ENCODE results near the gene NPSR1.
"Not testable (repeated sequence)": the region's sequence is repeated elsewhere in the genome, so short reads cannot be mapped to it uniquely, and the experiment has no call there.

NPSR1 gene

DNA sequence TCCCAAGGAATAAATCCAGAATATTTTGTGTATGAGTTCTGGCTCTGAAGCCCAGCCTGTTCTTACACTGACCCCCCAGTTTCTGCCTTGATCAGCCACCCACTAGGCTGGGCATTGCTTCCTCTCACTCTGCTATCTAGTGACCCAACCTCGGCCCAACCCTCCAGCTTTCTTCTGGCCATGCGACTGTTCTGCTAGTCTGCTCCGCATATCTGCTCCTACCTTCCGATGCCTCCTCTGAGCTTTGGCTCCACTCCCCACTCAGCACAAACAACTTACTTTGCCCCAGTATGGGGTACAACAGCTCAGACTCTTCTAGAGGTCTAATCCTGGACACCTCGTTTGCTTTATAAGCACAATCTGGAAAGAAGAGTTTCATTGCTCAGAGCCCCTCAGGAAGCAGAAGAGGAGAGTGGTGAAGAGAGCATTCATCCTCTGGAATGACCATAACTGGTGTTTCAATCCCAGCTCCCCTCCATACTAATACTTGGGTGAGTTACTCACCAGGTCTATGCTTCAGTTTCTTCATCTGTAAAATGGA lies 99.6 kb downstream of the NPSR1 start:
- no peak for DNase-seq (ENCODE audit: low read depth, low spot score)

DNA sequence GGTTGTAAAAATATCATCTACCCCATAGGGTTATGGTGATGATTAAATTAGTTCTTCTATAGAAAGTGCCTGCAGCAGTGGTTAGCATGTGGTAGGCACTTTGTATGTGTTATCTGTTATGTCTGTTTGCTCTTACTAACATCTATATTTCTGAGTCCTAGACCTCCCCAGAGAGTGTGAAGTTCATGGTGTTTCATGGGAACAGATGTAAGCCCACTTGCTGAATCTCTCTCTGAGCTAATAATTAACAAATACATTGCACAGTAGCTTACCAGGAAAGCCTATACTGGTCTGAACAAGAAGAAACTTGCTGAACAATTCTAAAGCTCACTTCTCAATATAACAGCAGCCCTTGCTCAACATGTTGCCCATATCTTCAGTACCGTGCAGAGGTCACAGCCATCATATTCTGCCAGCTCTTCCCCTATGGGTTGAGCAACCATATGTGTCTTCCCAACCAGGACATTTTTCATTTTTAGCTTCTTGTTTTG lies 100.1 kb downstream of the NPSR1 start:
- DNase-seq (ENCODE audit: low read depth, low spot score), result no peak

DNA sequence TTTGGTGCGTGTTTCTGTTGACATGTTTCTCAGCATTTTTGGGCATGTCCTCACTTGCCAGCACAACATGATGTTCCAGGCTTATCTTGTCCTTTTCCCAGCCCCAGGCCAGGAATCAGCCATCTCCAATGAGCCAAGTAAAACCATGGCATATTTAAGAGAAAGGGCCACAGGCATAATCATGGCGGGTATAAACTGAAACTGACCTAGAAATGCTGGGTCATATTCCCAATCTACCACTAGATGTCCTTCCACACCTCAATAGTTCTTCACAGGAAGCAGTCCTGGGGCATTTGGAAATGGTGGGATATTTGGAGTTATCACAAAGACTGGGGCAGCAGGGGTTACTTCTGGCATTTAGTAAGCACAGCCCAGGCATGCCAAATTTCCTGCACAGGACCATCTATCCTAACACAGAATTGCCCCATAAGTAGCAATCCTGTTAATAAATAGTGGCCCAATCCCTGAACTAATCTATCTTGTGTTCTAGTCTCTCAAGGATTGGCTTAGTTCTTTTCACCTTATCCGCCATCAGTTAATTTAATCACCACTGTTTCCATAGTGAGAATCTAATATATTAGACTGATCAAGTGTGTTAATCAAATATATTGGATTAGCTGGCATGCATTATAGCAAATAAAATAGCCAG lies 101.6 kb downstream of the NPSR1 start:
- DNase-seq (ENCODE audit: low read depth, low spot score), result peak; percentile 66

DNA sequence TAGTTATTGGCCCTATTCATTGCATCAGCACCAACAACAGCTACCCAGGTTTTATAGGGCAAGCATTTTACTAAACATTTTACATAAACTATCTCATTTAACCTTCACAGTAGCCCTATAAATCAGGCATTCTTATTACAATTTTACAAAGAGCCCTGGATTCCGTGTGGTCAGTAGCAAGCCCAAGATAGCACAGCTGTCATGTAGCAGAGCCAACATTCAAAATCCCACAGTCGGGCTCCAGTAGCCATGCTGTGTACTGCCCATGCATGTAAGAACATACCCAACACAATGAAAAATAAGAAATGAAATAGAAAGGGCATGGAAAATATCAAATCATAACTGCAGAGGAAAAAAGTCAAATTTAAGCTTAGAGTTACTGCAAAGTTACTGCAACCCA lies 102.3 kb downstream of the NPSR1 start:
- no peak for DNase-seq (ENCODE audit: low read depth, low spot score)

DNA sequence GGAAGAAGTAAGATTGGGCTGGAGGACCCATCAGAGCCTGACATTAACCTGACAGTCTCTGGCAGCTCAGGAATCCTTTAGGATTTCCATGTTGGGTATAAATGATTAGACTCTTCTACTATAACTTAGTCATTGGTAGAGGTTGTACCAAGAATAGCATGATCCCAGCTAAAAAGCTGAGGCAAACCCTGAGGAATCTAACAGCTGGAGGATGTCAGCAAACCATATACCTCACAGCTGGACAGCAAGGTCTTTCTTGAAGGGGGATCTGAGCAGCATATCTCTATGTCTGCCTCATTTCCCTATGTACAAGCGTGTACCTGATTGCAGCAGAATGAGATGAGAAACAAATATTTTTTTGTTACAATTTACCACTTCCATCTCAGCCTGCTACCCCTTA lies 103.2 kb downstream of the NPSR1 start:
- DNase-seq (ENCODE audit: low read depth, low spot score), result no peak

DNA sequence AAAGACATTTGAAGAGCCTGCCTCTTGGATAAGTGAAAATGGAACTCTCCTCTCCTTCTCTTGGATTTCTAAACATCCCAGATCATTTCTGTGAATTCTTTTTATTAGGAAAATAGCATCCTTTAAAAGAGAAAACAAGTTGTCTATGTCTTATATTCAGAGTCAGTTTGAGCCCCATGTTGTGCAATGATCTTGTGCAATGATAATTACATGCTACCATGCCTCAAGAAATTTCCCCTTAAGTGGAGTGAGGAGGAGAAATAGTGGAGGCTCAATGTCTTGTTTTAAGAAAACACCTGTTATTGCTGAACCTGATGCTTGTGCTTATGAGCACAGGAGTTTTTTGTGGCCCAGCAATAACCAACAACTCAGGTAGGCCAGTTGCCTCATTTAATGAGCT lies 103.6 kb downstream of the NPSR1 start:
- DNase-seq (ENCODE audit: low read depth, low spot score), result no peak

DNA sequence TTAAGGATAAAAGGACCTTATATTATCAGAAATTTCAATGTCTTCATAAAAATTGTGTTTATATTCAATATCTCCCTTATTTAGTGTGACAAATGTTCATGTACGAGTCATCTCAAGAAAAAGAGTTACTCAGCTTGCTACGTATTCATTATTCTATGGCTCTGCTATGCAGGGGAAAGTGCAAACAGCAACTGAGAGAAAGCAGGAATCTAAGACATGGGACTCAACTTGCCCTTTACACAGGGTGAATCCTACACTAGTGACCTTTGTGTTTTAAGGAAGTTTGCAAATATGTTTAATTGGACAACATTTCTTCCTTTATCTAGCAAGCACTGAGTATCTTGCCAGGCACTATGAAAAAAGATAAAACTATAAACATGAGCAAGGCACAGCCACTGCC lies 104.7 kb downstream of the NPSR1 start:
- DNase-seq (ENCODE audit: low read depth, low spot score), result peak; percentile 8

DNA sequence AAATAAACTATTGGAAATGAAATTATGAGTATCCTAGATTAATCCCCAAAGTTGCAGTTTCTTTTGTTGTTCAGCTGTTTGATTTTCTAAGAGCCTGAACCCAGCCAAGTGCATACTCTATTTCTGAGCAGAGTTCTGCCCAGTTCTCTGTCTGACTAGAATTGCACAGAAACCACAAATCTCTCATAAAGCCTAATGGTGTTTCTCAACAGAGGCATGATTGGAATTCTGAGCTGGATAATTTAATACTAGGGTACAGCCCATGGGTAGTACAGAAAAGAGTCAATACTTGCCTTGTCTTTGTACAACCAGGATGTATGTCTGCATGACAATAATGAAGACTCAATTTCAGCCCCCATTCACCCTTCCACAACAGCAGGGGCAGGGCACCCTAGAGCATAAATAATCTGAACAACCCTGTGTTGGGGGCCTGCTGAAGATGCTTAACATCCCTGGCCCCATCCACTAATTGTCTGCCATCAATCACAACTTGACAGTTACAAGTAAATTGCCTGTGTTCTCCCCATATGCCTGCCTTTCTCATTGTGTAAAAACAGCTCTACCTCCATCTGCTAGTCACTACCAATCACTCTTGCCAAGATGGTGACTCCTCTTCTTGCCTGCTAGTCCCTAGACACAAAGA lies 114.4 kb downstream of the NPSR1 start:
- DNase-seq (ENCODE audit: low read depth, low spot score), result peak; percentile 61

DNA sequence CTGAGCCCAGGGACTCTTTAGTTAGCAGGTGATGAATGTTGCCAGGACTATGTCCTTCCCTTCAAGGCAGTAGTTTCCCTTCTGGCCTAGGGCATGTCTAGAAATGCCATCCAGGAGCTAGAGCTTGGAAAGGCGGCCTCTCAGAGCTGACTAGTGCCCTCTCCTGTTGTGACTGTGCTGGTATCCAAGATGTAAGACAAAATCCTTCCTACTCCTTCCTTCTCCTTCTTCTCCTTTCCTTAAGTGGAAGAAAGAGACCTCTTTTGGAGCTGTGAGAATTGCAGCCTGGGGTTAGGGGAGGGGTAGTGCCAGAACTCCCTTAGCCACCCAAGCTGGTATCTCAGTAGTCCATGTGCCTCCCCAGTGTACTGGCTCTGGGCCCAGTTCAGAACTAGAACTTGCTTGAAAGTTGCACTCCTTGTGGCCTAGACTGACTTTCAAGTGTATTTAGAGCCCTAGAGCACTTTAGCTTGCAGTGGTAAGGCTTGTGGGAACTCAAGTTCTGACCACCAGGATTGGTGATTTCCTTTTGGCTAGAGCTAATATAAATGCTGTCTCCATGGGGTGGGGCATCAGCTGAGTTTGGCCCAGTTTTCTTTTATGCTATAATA lies 118.8 kb downstream of the NPSR1 start:
- no peak for DNase-seq (ENCODE audit: low read depth, low spot score)

DNA sequence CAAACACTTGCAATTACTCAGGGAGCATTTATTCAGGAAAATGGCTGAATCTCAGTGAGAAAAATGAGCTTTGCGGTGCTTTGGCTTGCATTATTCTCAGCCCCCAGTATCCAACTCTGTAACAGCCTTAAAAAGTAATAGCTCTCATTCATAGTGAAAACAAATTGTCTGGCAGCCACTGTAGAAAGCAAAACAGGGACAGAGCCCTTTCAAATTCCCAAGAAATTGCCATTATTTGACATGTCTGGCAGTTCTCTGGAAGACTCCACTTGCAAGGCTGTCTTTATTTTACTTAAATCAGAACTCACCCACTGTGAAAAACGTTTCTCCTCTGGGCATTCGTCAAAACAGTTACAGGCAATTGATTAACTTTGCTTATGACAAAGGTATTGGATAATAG lies 122.5 kb downstream of the NPSR1 start:
- DNase-seq (ENCODE audit: low read depth, low spot score), result no peak

DNA sequence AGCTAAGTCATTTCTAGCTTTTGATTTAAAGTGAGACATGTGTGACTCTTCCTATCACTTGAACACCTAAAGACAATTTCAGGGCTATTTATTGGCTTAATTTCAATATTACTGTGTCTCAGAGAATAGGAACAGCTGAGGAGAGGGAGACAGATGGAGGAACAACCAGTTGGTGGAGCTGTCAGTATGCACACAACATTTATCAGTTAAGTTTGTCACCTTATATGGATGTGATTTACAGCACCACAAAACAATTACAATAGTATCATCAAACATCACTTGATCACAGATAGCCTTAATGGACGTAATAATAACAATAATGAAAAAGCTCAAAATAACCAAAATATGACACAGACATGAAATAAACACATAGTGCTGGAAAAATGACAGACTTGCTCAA lies 129.6 kb downstream of the NPSR1 start:
- no peak for DNase-seq (ENCODE audit: low read depth, low spot score)

DNA sequence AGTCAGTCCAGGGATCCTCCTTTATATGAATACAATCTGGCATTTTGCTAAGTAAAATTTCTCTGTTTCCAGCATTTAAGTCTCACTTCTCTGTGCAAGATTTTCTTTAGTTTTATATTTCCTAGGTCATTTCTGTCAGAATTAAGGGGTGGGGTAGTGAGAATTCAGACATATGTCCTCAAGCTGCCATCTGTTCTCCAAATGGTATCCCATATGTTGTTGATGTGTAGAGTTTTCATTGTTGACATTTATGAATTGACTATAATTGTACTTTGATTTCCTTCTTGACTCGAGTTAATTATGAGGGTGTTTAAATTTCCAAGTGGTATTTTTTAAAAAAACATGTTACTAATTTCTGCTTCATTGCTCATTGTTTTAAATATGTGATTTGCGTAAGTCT lies 148.8 kb downstream of the NPSR1 start:
- DNase-seq (ENCODE audit: low read depth, low spot score), result no peak

DNA sequence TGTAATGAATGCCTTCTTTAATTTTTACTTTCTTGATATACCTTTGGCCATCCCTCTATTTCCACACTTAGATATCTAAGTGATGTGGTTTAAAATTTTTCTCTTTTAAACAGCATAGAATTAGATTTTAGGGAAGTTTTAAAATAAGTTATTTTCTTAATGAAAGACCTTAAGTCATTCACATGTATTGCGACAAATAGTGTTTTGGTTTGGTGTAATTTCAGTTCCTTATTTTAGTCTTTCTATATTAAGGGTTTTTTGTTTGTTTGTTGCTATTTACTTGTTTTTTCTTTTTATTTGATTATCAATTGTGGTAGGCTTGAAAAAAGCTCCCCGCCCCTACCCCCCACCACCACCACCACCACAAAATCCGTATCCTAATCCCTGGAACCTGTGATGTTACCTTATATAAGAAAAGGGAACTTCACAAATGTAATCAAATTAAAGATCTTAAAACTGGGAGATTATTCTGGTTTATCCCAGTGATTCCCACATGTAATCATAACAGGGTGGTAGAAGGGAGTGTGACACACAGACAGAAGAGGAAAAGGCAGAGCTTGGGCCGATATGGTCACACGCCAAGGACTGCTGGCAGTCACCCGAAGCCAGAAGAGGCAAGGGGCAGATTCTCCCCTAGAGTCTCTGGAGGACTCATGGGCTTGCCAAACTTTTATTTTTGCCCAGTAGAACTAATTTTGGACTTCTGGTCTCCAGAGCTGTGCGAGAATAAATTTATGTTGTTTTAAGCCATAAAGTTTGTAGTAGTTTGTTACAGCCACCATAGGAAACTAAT lies 149.7 kb downstream of the NPSR1 start:
- no peak for DNase-seq (ENCODE audit: low read depth, low spot score)

DNA sequence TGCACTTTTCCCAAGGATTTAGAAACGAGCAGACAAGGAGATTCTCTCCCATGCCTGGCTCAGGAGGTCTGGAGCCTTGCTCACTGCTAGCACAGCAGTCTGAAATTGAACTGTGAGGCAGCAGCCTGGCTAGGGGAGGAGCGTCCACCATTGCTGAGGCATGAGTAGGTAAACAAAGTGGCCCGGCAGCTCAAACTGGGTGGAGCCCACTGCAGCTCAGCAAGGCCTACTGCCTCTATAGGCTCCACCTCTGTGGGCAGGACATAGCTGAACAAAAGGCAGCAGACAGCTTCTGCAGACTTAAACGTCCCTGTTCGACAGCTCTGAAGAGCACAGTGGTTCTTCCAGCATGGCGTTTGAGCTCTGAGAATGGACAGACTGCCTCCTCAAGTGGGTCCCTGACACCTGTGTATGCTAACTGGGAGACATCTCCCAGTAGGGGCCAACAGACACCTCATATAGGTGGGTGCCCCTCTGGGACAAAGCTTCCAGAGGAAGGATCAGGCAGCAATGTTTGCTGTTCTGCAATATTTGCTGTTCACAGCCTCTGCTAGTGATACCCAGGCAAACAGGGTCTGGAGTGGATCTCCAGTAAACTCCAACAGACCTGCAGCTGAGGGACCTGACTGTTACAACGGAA lies 156.3 kb downstream of the NPSR1 start:
- DNase-seq (ENCODE audit: low read depth, low spot score), result not testable (repeated sequence)

DNA sequence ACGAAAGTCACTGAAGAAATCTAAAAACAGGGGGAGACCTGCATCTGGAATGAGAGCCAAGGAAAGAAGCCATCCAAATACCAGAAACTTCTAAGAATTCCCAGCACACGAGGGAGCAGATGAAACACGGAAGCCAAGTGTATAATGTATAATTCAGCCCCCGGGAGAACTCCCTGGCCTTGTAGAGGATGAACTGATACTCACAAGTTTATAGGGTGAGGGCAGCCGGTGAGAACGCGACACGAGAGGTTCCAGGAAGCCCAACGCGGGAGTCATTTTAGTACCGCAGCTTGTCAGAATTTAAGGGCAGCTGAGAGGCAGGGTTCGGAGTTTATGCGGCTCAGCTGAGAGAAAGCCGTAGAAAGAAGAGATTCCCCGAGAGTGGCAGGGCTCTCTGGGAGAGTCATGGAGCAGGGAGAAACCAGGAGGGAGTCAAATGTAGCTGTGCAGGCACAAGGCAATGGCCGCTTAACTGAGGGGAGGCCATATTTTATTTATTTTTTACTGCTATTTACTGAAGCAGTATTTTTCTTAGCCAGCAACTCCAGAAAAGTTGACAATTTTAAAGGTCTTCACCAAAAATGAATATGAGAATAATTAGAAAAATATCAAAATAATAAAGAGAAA lies 164.0 kb downstream of the NPSR1 start:
- DNase-seq (ENCODE audit: low read depth, low spot score), result no peak

DNA sequence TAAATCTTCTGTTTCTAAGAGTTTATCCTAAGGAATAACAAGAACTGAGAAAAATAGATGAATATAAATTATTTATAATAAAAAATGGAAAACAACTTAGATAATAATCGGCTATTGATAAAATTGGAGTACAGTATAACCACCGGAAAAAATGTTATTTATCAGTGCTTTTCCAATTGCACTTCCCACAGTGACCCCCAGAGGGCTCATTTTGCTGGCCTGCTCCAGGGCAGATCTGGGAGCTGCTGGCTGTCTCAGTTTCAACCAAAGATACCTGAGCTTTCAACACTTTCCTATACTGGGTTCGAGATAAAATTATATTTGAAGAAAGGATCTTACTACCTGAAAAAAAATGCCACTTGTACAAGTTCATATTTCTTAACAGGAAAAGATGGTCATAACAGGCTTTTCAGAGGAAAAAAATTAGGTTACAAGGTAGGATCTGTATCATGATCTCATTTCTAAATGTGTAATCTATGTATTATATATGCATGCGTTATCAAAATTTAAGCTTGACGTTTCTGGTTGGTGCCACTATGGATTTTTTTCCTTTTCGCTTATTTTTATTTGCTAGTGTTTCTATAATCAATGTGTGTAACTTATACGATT lies 165.7 kb downstream of the NPSR1 start:
- peak; percentile 74 for DNase-seq (ENCODE audit: low read depth, low spot score)

DNA sequence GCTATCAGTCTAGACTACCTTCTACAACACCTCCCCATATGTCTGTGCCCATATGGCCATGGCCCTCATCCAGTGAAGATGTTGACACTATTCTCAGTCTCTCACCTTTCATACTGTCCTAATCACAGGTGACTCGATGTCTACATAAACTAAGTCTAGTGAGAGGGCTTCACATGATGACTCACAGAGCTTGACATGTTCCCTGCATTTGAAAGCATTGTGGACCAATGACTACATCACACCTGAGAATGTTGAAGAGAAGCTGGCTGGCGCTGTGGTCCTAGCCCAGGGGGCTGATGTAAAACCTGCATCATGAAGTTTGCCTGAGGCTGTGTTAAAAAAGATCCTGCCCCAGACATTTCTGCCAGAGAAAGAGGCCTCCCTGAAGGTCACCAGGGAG lies 167.2 kb downstream of the NPSR1 start:
- no peak for DNase-seq (ENCODE audit: low read depth, low spot score)

DNA sequence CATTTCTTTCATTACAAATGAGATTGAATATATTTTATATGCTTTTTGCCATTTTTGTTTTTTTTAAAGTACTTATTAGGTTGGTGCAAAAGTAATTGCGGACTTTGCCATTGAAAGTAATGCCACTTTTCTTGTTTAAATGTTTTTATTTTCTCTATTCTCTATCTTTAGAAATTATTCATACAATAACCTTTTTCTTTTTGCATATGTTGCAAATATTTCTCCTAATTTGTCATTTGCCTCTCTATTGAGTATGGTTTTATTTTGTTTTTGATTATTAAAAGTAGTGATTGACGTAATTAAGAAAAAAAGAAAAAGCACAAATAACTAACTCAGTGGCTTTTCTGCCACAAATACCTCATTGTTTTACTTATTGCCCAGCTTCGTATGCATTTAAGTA lies 172.4 kb downstream of the NPSR1 start:
- DNase-seq (ENCODE audit: low read depth, low spot score), result no peak

DNA sequence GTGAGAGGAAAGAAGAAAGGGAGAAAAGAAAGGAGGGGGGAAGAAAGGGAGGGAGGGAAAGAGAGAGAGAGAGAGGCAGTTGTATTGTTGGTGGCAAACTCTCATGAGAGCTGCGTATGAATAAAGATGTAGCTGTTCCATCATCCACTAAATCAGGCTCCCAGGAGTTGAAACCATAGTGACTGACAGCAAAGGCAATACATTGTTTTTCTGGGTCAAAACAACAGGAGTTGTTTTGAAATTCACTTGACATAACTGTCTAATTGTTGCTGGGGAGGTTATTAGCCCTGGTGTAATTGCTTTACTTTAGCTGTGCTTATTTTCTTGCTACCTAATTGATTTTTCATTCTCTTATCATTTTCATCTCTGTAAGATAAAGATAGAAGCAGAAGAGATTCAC lies 173.4 kb downstream of the NPSR1 start:
- no peak for DNase-seq (ENCODE audit: low read depth, low spot score)

DNA sequence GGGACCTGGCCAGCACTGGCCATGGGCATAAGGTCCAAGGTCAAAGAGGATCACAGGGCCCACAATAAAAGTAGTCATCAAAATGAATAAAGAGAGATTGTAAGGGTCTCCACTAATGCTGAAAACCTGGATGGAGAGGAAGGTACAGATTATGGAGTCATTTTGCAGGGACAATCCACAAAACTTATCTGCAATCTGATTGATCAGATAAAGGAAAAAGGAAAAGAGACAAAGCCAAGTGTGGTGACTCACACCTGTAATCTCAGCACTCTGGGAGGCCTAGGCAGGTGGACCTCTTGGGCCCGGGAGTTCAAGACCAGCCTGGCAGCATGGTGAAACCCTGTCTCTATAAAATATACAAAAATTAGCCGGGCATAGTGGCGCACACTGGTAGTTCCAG lies 174.0 kb downstream of the NPSR1 start:
- DNase-seq (ENCODE audit: low read depth, low spot score), result no peak
